Lower lobe of right lung (tissue), 2 donors: ENCODE data around the gene GATD1. TPM values are rescaled to one million over a fixed set of nuclear protein-coding genes. Genes with fewer than 3 reads are reported as not detected.
A peak's percentile ranks its signal among the peaks of the same experiment; 100 is the strongest.

Experiments
- ATAC-seq, 2 donors: fragments of 200-7000 bp; cut with Tn5 transposase; one replicate each; pipeline ENCODE4 v1.9.1; 2020 to 2022; ENCODE audit warnings: mild to moderate bottlenecking in 2 of 2, moderate library complexity in 2 of 2
- DNase-seq: peaks from one replicate; pipeline ENCODE4 v3.0.0-alpha.2; 2020
- H3K27ac ChIP-seq: fragments of 200-600 bp; one replicate; pipeline ENCODE4 v1.8.0; 2022
- H3K27me3 ChIP-seq: fragments of 200-600 bp; one replicate; pipeline ENCODE4 v1.8.0; 2022; ENCODE audit warnings: low read depth
- H3K36me3 ChIP-seq: fragments of 200-600 bp; one replicate; pipeline ENCODE4 v1.8.0; 2022; ENCODE audit warnings: mild to moderate bottlenecking
- H3K4me1 ChIP-seq: fragments of 200-600 bp; one replicate; pipeline ENCODE4 v1.8.0; 2022
- H3K4me3 ChIP-seq: fragments of 200-600 bp; one replicate; pipeline ENCODE4 v1.8.0; 2022; ENCODE audit warnings: mild to moderate bottlenecking
- H3K9me3 ChIP-seq: fragments of 200-600 bp; one replicate; pipeline ENCODE4 v1.8.0; 2022
- intact Hi-C: fragments of 100-400 bp; cut with DNase I; formaldehyde crosslinking; loops from one replicate; pipeline ENCODE4 v1.11.0; 2022
- total RNA-seq: library from RNA; stranded (reverse); fragmentation: NEBNext Ultra II Directional; extraction: Animal tissue kit (Norgen Biotek cat#: 25700); gene quantifications from one replicate; pipeline ENCODE4 v1.2.1, GENCODE V29; 2021
- TF ChIP-seq, protein P1 (sequence below): fragments of 200-600 bp; IDR thresholded peaks from one replicate; pipeline ENCODE4 v1.8.0; 2022; ENCODE audit warnings: antibody characterized with exemption, mild to moderate bottlenecking
- donor health status: DM: no; HTN: yes; CAD: no; lungs with severe emphysema.

The GATD1 gene
- total RNA-seq, 1 donor from 2014 or later: 46.7 TPM

DNA sequence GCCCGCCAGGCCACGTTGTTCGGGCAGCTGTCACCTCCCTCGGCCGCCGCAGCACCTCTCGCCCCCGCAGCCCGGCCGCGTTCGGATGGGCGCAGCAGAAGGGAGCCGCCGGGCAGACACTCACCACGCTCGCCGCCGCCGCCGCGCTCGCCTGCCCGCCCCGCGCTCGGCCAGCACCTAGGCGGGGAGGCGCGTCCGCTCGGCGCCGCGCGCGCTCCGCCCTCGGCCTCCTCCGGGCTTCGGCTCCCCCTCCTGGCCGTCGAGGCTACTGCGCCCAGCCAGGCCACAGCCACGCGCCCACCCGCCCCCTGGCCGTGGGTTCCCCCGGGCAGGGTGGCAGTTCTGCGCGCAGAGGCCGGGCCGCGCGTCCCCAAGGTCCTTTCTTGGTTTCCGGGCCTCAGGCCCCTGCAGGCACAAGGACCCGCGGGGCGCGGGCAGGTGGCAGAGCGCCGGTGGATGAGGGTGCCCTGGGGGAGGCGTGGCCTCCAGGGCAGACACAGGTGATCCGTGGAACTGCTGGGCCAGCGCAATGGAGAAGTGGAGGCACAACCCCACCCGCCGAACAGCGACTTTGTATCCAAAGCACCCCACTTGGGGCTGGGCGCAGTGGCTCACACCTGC, 20.9 kb upstream of the GATD1 start, which contains the start of gene SLC25A22:
SLC25A22 (minus strand) TSS at position 189 of the 621 bp plus-strand sequence. CDS start 3,275 bp downstream, outside the sequence.
- ATAC-seq: peak; percentile 80 to 84
- Histone ChIP-seq H3K36me3 (peaks cover 40% of the 10 kb centered on the region), H3K27ac (peak within 1 kb of the TSS; percentile 81)

DNA sequence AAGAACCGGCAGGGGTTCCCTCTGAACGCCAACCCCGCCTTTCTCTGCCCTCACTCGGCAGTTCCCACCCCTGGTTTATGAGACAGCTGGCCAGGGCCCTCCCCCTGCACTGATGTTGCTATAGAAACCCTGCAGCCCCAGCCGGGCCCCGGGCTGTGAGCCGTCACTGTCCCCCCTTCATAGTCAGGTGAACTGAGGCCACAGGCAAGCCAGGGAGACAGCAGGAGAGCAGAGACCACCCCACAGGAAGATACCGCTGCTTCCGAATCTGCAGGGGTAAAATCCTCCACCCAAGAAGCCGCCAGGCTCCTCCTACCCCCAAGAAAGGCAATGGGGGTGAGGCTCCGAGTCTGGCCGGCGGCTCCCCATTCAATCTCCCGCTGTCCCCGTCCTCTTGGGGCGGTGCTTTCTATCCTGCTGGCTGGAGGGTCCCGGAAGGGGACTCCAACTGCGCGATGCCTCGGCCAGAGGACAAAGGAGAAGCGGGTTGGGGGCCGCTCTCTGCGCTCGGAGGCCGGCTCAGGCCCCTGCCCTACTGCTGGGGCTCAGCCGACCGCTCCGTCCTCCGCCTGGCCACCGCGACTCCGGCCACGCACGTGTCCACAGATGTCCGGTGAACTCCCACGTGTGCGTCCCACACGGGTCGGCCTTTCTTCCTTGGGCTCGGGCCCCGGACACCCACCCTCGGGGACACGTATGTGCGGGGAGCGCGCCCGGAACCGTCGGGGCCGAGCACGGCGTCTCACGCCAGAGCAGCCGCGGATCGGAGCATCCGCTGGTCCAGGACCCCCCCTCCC, 20.2 kb upstream of the GATD1 start:
- no peaks in the 10 kb centered on the region for H3K27me3 ChIP-seq
- TF ChIP-seq, protein P1, sequence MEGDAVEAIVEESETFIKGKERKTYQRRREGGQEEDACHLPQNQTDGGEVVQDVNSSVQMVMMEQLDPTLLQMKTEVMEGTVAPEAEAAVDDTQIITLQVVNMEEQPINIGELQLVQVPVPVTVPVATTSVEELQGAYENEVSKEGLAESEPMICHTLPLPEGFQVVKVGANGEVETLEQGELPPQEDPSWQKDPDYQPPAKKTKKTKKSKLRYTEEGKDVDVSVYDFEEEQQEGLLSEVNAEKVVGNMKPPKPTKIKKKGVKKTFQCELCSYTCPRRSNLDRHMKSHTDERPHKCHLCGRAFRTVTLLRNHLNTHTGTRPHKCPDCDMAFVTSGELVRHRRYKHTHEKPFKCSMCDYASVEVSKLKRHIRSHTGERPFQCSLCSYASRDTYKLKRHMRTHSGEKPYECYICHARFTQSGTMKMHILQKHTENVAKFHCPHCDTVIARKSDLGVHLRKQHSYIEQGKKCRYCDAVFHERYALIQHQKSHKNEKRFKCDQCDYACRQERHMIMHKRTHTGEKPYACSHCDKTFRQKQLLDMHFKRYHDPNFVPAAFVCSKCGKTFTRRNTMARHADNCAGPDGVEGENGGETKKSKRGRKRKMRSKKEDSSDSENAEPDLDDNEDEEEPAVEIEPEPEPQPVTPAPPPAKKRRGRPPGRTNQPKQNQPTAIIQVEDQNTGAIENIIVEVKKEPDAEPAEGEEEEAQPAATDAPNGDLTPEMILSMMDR: no peak
- peaks cover 37% of the 10 kb centered on the region for H3K4me1 ChIP-seq
- intact Hi-C loops: no loop called here
- H3K27ac ChIP-seq: peak overlapping the region; percentile 81
- peak; percentile 84 for DNase-seq
- peak overlapping the region; percentile 80 for H3K4me3 ChIP-seq
- peak; percentile 47 to 53 for ATAC-seq
- no peaks in the 10 kb centered on the region for H3K9me3 ChIP-seq
- H3K36me3 ChIP-seq: peaks cover 42% of the 10 kb centered on the region

More for the DNA sequence above, 20.9 kb upstream of the GATD1 start, which contains the start of gene SLC25A22:
- peak; percentile 89 for DNase-seq
- Histone ChIP-seq H3K4me1 (peaks cover 37% of the 10 kb centered on the region), H3K27me3 (no peaks in the 10 kb centered on the region), H3K4me3 (peak within 1 kb of the TSS; percentile 80), H3K9me3 (no peaks in the 10 kb centered on the region)
- TF ChIP-seq, protein P1: peak; percentile 80
- intact Hi-C loops: no loop called here

GRCh38 chr11:796565-797295, 19.4 kb upstream of the GATD1 start:
- Histone ChIP-seq H3K27me3 (no peaks in the 10 kb centered on the region), H3K36me3 (peaks cover 39% of the 10 kb centered on the region), H3K9me3 (no peaks in the 10 kb centered on the region), H3K4me3 (peak overlapping the region; percentile 80), H3K27ac (peak overlapping the region; percentile 81), H3K4me1 (peaks cover 37% of the 10 kb centered on the region)
- ATAC-seq: no peak
- TF ChIP-seq, protein P1: no peak
- intact Hi-C loops: no loop called here
- no peak for DNase-seq

GRCh38 chr11:795634-796564, 18.6 kb upstream of the GATD1 start:
- peak; percentile 82 to 84 for ATAC-seq

More at GRCh38 chr11:795634-796564, 18.6 kb upstream of the GATD1 start:
- TF ChIP-seq, protein P1: no peak
- Histone ChIP-seq H3K4me1 (peaks cover 37% of the 10 kb centered on the region), H3K27me3 (no peaks in the 10 kb centered on the region), H3K9me3 (no peaks in the 10 kb centered on the region), H3K36me3 (peaks cover 40% of the 10 kb centered on the region), H3K4me3 (peak overlapping the region; percentile 80), H3K27ac (peak overlapping the region; percentile 81)
- peak; percentile 90 for DNase-seq
- intact Hi-C loops: no loop called here
